ENCODE measurements around the gene ZNF597. TPM values are rescaled to one million over a fixed set of nuclear protein-coding genes. Genes with fewer than 3 reads are reported as not detected.
"Not testable (repeated sequence)": the region's sequence is repeated elsewhere in the genome, so short reads cannot be mapped to it uniquely, and the experiment has no call there.

Gene ZNF597
- polyA plus RNA-seq, 1 donor: 1.7 TPM

DNA sequence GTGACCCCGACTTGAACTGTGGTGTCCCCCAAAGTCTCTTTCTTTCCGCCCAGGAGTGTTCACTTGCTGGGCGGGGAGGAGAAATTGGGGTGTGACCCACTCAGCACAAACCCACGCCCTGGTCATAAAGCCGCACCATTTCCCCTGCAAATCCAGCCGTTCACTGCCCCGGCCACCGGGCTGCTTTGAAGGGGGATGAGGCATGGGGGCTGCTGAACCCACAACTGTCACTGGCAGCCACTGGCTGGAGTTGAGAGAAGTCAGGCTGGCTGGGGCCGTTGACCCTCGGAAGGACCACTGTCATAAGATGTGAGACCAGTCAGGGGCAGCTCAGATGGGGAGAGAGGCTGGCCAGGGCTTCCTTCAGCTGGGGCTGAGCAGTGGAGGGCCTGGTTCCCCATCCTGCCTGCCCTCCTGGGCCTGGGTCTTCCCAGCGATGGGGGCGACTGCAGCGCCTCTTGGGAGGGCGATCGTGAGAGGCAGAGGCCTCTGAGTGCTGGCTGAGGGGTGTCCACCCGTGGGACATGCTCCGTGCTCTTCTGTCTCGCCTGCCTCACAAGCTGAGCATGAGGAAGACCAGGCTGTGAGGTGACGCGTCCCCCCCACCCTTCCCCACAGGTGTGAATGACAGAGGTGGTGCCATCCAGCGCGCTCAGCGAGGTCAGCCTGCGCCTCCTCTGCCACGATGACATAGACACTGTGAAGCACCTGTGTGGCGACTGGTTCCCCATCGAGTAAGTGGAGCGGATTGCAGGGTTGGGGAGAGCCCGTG is 32.5 kb upstream of the ZNF597 start:
- DNase-seq (ENCODE audit: low read depth): no peak

DNA sequence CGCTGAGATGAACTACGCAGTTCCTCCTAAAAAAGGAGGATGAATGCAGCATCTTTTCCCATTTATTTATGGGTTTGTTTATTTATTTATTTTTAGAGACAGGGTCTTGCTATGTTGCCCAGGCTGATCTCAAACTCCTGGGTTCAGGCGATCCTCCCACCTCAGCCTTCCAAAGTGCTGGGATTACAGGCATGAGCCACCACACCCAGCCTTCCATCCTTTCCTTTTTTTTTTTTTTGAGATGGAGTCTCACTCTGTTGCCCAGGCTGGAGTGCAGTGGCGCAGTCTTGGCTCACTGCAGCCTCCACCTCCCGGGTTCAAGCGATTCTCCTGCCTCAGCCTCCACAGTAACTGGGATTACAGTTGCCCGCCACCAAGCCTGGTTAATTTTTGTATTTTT is 31.6 kb upstream of the ZNF597 start:
- DNase-seq (ENCODE audit: low read depth): not testable (repeated sequence)

DNA sequence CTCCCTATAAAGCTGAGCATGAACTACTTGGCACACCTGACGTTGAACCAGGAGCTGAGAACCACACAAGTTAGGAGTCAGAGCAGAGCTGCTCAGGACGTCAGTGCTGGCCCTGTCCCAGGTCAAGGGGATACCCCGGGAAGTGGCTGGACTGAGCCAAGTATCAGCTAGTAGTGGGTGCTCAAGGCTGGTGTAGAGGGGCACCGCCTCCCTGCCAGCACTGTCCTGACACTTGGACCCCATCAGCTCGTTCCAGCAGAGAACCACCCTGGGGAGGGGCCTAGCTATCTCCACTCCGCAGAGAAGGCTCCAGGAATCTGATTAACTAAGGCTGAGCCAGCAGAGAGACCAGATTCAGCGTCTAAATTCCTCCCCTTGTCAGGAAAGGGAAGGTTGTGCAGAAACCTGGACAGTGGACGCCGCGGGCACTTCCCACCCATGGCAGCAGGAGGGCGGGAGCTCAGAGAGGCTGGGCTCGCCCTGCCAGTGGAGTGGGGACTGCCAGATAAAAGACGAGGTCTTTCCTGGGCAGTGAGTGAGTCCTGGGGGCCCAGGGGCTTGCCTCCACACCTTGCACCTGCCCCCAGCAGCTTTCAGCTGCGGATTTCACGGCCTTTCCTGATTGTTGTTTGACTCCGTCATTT is 31.0 kb upstream of the ZNF597 start:
- no peak for DNase-seq (ENCODE audit: low read depth)

DNA sequence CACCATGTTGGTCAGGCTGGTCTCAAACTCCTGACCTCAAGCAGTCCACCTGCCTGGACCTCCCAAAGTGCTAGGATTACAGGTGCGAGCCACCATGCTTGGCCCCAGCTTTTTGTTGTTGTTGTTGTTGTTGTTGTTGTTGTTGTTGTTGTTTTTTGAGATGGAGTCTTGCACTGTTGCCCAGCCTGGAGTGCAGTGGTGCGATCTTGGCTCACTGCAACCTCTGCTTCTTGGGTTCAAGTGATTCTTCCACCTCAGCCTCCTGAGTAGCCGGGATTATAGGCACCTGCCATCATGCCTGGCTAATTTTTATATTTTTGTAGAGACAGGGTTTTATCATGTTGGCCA is 30.3 kb upstream of the ZNF597 start:
- DNase-seq (ENCODE audit: low read depth): not testable (repeated sequence)

DNA sequence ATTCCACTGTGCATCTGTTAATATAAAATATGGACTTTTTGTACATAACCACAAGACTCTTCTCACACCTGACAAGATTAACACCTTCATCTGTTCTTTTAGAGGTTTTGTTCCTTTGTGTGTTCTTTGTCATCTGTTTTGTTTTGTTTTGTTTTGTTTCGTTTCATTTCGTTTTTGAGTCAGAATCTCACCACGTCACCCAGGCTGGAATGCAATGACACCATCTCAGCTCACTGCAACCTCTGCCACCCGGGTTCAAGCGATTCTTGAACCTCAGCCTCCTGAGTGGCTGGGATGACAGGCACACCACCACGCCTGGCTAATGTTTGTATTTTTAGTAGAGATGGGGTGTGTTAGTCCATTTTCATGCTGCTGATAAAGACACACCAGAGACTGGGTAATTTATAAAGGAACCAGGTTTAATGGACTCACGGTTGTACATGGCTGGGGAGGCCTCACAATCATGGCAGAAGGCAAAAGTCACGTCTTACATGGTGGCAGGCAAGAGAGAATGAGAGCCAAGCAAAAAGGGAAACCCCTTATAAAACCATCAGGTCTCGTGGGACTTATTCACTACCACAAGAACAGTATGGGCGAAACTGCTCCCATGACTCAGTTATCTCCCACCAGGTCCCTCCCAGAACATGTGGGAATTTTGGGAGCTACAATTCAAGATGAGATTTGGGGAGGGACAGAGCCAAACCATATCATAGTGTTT is 29.7 kb upstream of the ZNF597 start:
- no peak for DNase-seq (ENCODE audit: low read depth)

DNA sequence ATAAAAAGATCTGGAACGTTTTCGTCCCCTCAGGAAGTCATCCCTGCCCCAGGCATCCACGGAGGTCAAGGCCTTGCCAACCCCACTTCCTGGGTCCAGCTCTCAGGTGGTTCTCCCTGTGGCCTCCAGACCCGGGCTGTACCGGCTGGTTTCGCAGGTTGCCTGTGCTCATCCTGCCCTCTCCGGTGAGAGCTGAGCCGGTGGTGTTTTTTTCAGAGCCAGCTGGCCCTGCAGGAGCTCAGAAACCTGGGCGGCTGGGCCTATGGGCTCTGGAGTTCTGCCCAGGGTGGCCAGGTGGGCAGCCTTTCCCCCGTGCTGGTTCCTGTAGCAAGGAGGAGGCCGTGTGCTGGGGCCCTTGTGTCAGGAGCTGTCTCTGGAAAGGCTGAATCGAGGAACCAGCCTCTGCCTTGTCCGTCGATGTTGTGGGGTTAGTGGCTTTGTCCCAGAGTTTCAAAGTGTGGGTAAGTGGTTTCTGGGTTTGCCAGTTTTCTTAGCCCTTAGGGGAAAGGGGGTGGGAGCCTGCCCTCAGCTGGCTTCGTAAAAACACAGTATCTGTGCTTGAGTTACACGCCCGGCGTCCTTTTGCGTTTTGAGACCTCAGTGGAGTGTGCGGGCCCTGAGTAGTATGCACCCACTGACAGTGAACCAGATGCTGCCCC is 28.3 kb upstream of the ZNF597 start:
- no peak for DNase-seq (ENCODE audit: low read depth)

DNA sequence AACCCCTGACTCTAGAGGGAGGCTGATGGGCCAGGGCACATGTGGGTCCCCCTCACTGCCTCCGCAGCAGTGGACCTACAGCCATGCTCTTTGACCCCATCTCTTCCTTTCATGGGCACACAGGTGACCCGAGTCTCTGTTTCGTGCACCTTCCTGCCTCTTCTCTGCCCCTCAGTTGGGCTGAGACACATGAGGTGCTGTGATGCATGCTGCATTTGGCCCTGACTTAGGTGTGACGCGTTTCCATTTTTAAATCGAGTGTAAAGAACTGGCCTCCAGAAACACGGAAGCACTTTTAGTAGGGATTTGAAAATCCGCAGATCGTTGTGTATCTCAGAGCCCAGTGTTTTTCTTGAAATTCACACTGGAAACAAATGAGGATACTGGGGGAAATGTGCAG is 27.4 kb upstream of the ZNF597 start:
- no peak for DNase-seq (ENCODE audit: low read depth)

DNA sequence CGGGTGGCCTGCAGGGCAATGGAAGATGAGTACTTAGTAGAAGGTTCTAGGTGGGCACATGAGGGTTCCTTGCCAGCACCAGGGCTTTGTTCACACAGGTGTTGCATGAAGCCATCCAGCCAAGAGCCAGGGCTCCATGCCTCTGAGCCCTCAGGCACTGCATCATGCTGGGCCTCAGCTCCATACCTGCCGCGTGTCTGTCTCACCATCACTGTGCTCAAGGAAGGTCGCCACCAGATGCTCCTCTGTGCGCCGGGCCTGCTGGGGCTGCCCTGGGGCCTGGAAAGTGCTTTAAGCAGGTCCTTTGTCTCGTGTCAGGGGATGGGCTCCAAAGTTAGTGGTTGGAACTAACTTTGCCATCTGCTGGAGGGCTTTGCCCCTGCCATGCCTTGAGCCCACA is 26.4 kb upstream of the ZNF597 start:
- no peak for DNase-seq (ENCODE audit: low read depth)

DNA sequence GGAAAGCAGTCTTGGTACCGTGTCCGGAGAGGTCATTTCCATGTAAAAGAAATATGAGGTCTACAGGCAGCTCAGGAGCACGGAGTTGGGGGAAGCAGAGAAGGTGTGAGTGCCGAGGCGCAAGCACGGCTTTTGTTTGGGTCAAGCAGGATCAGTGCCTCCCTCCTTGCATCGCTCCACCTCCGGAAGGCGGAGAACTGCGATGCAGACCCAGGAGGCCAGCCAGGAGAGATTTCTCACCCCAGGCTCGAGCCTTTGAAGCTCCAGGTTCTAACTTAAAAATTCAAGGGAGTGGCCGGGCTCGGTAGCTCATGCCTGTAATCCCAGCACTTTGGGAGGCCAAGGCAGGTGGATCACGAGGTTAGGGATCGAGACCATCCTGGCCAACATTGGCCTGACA is 25.2 kb upstream of the ZNF597 start:
- DNase-seq (ENCODE audit: low read depth): no peak

DNA sequence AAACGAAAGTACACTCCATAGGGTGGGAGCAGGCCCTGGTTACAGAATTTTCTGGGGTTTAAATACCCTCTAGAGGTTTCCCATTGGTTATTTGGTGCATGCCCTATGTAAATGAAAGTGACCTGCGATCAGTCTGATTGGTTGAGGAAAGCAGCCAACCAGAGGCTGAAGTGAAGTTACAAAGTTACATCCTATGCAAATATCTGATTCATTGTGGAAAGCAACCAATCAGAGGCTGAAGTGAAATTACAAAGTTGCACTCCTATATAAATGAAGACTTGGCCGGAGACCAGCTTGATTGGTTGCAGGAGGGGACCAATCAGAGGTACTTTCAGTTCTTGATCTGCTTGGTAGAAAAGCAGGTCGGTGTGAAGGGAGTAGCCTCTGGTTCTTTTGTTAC is 24.6 kb upstream of the ZNF597 start:
- no peak for DNase-seq (ENCODE audit: low read depth)

DNA sequence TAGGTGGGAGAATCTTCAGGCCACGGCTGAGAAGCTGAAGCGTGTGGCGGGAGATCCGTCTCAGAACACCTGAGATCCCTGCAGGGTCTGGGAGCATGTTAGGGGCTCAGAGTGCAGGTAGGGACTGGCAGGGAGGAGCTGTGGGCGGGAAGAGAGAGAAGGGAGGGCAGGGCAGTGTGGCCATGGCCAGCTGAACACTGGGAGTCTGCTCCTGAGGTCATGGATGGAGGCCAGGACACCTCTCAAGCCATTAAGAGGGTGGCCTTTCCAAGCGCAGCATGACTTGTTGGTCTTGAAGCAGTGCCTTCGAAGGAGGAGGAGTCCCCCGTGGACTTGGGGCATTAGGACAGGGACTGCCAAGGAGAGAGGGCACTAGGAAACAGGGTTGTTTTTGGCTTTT is 23.9 kb upstream of the ZNF597 start:
- no peak for DNase-seq (ENCODE audit: low read depth)

DNA sequence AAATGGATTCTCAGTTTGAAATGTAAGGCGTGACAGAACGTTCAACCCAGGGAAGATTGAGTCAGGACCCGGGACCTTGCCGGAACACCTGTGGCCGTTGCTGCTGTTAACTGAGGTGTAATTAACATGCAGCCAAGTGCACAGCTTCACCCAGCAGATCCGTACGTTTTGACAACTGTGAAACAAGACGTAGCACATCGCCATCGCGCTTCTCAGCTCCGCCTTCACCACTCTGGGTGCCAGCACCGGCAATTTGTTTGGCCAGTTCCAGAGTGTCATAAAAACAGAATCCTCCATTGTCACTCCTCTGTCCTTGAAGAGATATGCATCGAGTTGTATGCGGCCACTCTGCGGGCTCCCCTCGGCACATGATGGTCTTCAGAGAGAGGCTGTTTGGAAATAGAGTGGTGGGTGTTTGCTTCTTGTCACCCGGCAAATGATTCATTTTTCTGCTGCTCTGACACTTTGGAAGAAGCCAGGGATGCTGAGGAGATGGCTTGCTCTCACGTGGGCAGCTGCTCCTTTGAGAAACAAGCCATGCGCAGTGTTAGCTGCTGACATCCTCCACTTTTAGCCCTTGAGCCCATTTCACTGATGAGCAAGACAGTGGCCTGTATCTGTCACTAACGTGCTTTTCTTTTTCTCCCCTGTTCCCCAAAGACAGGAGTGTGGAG is 22.7 kb upstream of the ZNF597 start:
- no peak for DNase-seq (ENCODE audit: low read depth)

DNA sequence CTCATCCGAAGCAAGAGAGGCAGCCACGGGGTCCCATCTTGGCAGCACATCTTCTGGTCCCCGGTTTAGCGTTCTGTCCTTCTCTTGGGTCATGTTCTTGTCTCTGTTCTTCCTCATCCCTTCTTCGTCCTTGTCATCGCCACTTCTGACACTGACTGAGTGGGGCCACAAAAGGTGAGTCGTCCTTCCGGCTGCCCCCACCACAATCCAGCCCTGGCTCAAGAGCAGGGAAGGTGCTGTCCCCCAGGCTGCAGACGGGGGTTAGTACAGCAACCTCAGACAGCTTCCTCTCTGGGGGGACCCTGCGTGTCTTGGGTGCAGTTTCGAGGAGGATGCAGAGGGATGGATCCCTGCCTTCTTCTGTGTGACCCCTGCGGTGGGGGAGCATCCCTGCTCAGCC is 22.0 kb upstream of the ZNF597 start:
- DNase-seq (ENCODE audit: low read depth): no peak

DNA sequence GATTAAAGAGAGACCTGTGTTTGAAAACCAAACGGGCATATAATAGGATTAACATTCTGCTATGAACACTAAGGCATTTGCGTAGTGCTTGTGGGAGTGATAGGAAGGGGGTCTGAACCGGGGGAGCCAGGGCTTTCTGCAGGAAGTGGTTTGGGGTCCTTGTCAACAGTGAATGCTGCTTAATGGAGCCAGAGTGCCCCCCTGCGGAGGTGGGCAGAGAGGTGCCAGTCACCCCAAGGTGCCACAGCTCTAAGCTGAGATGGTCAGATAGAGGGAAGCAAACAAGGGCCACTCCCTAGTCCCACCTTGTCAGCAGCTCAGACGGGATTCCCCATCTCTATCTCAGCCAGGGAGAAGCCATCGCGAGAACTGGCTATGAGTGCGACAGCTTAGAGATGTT is 17.8 kb upstream of the ZNF597 start:
- no peak for DNase-seq (ENCODE audit: low read depth)

DNA sequence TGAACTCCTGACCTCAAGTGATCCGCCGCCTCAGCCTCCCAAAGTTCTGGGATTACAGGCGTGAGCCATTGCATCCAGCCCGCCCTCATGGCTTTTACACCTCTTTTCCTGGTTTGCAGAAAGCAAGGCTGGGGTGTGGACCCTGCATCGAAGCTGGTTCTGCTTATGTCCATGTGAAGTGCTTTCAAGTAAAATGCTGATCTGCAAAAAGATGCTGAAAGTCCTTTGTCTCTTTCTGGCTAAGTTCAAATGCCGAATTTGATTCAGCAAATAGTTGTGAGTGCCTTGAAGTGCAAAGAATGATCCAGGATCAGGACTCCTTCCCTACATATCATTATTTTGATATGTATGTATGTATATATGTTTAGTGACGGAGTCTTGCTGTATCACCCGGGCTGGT is 17.3 kb upstream of the ZNF597 start:
- no peak for DNase-seq (ENCODE audit: low read depth)

DNA sequence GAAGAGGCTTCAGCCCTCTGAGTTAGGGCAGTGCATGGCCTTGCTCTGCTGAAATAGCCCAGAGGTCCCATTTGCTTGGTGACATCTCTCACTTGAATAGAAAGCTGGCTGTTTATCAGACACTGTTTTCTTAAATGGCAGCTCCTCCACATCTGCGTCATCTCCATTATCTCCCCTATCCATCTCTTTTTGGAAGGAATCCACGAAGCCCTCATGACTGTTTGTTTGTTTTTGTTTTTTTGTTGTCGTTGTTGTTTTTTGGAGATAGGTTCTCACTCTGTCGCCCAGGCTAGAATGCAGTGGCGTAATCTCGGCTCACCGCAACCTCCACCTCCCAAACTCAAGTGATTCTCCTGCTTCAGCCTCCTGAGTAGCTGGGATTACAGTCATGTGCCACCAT is 16.8 kb upstream of the ZNF597 start:
- DNase-seq (ENCODE audit: low read depth): no peak

DNA sequence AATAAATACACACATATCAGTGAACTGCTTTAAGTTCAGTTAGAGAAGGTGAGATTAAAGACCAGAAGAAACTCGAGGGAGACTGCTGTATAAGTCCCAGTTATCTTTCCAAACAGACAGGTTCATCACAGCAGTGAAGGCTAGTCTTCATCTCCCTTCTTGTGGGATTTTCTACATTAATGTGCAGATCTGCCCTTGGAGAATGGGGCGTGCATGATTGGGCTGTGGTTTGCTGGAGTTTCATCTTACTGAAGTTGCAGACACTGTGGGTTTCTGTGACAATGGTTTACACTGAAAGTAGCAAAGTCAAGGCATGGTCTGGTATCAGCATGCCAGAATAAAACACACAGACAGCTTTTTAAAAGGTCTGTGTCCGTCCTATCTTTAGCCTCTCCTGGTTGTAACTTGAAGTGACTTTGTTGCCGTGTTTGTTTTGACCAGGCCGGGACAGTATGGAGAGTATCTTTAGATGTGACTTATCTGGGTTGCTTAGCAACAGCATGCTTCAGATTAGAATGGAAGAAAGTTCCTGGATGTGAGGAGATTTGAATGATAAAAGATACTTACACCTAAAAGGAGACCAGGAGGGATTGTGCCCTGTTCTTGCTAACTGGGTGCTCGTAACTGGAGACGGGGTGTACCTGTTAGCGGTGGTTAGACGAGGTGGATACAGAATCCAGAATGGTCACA is 16.2 kb upstream of the ZNF597 start:
- no peak for DNase-seq (ENCODE audit: low read depth)

DNA sequence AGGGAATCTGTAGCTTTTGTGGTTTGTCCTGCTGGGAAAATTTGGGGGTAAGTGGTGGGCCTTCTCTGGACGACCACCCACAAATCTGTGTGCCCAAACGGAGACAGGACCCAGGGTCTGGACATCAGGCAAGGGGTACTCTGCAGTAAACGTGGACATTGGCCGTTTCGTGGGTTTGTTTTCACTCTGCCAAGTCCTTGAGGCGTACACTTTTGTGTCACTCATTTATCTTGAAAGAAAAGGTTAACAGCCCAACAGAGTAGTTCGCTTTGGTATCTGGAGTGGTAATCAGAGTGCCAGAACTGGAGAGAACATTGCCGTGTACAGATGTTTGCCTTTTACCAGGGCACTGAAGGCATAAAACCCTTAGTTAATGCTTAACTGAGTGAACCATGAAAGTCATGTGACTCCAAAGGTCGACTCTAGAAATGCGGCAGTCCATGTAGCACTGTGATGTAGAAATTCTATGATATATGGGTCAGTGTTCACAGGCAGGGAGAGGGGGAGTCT is 15.6 kb upstream of the ZNF597 start:
- no peak for DNase-seq (ENCODE audit: low read depth)

DNA sequence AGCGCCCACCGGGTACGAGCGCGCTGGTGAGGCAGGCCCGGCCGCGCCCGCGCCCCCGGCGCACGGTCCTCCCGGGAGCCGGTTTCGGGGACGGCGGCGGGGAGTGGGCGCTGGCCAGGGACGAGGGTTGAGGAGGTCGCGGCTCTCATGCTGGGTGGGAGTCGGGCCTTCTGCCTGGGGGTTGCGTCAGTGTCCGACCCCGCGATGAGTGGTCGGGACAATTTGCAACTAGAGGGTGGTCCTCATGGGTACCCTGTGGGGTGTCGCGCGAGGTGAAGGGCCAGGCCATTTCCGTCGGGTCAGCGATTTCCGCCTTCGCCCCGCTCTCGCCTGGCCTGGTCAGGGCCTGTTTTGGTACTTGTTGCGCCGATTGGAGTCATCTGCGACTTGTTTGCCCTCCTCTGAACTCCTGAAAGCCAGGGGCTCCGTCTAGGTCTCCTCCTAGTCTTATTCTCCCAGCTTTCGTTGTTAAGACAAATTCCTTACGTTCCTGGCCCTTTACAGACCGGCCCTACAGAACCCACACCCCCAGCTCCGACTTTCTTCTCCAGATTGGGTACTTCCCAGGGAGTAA is 15.1 kb upstream of the ZNF597 start:
- DNase-seq (ENCODE audit: low read depth): no peak

DNA sequence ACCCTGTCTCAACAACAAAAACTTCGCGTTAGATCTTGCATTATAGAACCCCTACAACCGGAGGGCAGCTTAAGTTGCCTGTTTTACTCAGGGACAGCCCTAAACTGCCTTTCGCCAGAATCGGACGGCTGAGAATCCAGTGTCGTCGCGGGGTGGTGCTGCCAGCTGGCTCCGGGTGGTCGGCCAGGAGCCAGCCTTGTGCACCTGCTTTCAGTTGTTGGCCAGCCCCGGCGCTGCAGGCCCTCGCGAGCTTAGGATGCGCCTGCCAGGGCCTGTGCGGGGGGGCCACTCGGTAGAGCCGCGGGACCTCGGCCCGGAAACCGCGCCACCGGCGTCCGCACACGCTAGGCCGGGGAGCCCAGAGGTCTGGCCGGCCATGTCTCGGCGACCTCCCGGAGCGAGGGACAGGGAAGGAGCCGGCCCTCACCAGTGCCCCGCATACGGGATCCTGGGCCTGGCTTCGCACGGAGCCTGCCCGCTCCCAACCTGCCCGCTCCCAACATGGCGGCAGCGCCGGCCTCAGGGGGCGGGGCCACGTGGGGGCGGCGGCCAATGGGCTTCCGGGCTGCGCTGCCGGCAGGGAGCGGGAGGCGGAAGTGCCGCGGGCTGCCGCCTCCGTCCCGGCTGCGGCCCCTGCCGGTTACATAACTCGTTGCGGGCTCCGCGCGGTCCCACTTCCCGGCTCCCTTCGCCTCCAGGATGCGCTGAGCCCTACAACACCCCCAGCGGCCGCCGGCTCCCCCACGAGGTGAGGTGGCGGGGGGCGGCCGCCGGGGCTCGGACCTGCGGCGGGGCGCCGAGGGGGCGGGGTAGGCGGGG is 14.3 kb upstream of the ZNF597 start:
- DNase-seq (ENCODE audit: low read depth): peak; percentile 62
